ENCODE results near the gene HIVEP3.
A peak's percentile ranks its signal among the peaks of the same experiment; 100 is the strongest.

Gene HIVEP3

GRCh38 chr1:41802532-41803501, 115.9 kb downstream of the HIVEP3 start:
- DNase-seq (ENCODE audit: insufficient read length, low spot score) (no peak), FAIRE-seq (peak; percentile 94)
- no peak for TF ChIP-seq POLR2A (IDR thresholded peaks at IDR 0.05; ENCODE audit: low read depth, low read length)
- TF ChIP-seq SPI1 (IDR thresholded peaks at IDR 0.05; ENCODE audit: low read depth, low read length) = peak; percentile 32; the same call in 1 of the 2 replicates
- no peak for TF ChIP-seq TAF1 (IDR thresholded peaks at IDR 0.05; ENCODE audit: low read depth, low read length)
- no peak for TF ChIP-seq PAX5 (IDR thresholded peaks at IDR 0.05; ENCODE audit: insufficient read depth, low read length, severe bottlenecking)

- no peak for DNase-seq (ENCODE audit: insufficient read length, low spot score)
- TF ChIP-seq POLR2A (IDR thresholded peaks at IDR 0.05; ENCODE audit: low read depth, low read length) (no peak), SPI1 (IDR thresholded peaks at IDR 0.05; ENCODE audit: low read depth, low read length) (peak; percentile 55; the same call in 1 of the 2 replicates)
- peak; percentile 96 for FAIRE-seq
Observed at GRCh38 chr1:41800311-41800829, 118.4 kb downstream of the HIVEP3 start.

- DNase-seq (ENCODE audit: insufficient read length, low spot score) = no peak
- TF ChIP-seq SPI1 (IDR thresholded peaks at IDR 0.05; ENCODE audit: low read depth, low read length) (no peak), TAF1 (IDR thresholded peaks at IDR 0.05; ENCODE audit: low read depth, low read length) (no peak), POLR2AphosphoS5 (IDR thresholded peaks at IDR 0.05; ENCODE audit: low read depth, low read length) (no peak), POLR2A (IDR thresholded peaks at IDR 0.05; ENCODE audit: low read depth, low read length) (no peak), POU2F2 (IDR thresholded peaks at IDR 0.05; ENCODE audit: low read depth, low read length) (no peak), PAX5 (IDR thresholded peaks at IDR 0.05; ENCODE audit: insufficient read depth, low read length, severe bottlenecking) (no peak)
- peak; percentile 92 for FAIRE-seq
Observed at GRCh38 chr1:41799723-41800122, 119.0 kb downstream of the HIVEP3 start.

- FAIRE-seq = no peak
- DNase-seq (ENCODE audit: insufficient read length, low spot score) = no peak
- no peak for TF ChIP-seq TAF1 (IDR thresholded peaks at IDR 0.05; ENCODE audit: low read depth, low read length)
Observed at GRCh38 chr1:41799205-41799604, 119.5 kb downstream of the HIVEP3 start.

- FAIRE-seq (no peak), DNase-seq (ENCODE audit: insufficient read length, low spot score) (no peak)
- TF ChIP-seq POLR2A (IDR thresholded peaks at IDR 0.05; ENCODE audit: low read depth, low read length) (no peak), TAF1 (IDR thresholded peaks at IDR 0.05; ENCODE audit: low read depth, low read length) (no peak), POLR2AphosphoS5 (IDR thresholded peaks at IDR 0.05; ENCODE audit: low read depth, low read length) (no peak), POU2F2 (IDR thresholded peaks at IDR 0.05; ENCODE audit: low read depth, low read length) (no peak), PAX5 (IDR thresholded peaks at IDR 0.05; ENCODE audit: insufficient read depth, low read length, severe bottlenecking) (no peak), SPI1 (IDR thresholded peaks at IDR 0.05; ENCODE audit: low read depth, low read length) (no peak)
Observed at GRCh38 chr1:41795205-41795762, 123.4 kb downstream of the HIVEP3 start.

- TF ChIP-seq POLR2AphosphoS5 (IDR thresholded peaks at IDR 0.05; ENCODE audit: low read depth, low read length) (no peak), PAX5 (IDR thresholded peaks at IDR 0.05; ENCODE audit: insufficient read depth, low read length, severe bottlenecking) (no peak), POU2F2 (IDR thresholded peaks at IDR 0.05; ENCODE audit: low read depth, low read length) (no peak), POLR2A (IDR thresholded peaks at IDR 0.05; ENCODE audit: low read depth, low read length) (no peak), SPI1 (IDR thresholded peaks at IDR 0.05; ENCODE audit: low read depth, low read length) (no peak), TAF1 (IDR thresholded peaks at IDR 0.05; ENCODE audit: low read depth, low read length) (no peak)
- DNase-seq (ENCODE audit: insufficient read length, low spot score) = no peak
- no peak for FAIRE-seq
Observed at GRCh38 chr1:41794031-41794430, 124.7 kb downstream of the HIVEP3 start.

GRCh38 chr1:41792485-41792770, 126.3 kb downstream of the HIVEP3 start:
- FAIRE-seq = peak; percentile 67
- TF ChIP-seq TAF1 (IDR thresholded peaks at IDR 0.05; ENCODE audit: low read depth, low read length) (no peak), SPI1 (IDR thresholded peaks at IDR 0.05; ENCODE audit: low read depth, low read length) (no peak), POLR2A (IDR thresholded peaks at IDR 0.05; ENCODE audit: low read depth, low read length) (no peak), PAX5 (IDR thresholded peaks at IDR 0.05; ENCODE audit: insufficient read depth, low read length, severe bottlenecking) (no peak), POLR2AphosphoS5 (IDR thresholded peaks at IDR 0.05; ENCODE audit: low read depth, low read length) (no peak), POU2F2 (IDR thresholded peaks at IDR 0.05; ENCODE audit: low read depth, low read length) (no peak)
- no peak for DNase-seq (ENCODE audit: insufficient read length, low spot score)

- DNase-seq (ENCODE audit: insufficient read length, low spot score) = no peak
- TF ChIP-seq TAF1 (IDR thresholded peaks at IDR 0.05; ENCODE audit: low read depth, low read length) (no peak), POLR2A (IDR thresholded peaks at IDR 0.05; ENCODE audit: low read depth, low read length) (no peak), SPI1 (IDR thresholded peaks at IDR 0.05; ENCODE audit: low read depth, low read length) (no peak)
- peak; percentile 48 for FAIRE-seq
Observed at GRCh38 chr1:41791667-41792484, 126.8 kb downstream of the HIVEP3 start.

- no peak for DNase-seq (ENCODE audit: insufficient read length, low spot score)
- TF ChIP-seq POLR2AphosphoS5 (IDR thresholded peaks at IDR 0.05; ENCODE audit: low read depth, low read length) (no peak), TAF1 (IDR thresholded peaks at IDR 0.05; ENCODE audit: low read depth, low read length) (no peak), PAX5 (IDR thresholded peaks at IDR 0.05; ENCODE audit: insufficient read depth, low read length, severe bottlenecking) (no peak), POLR2A (IDR thresholded peaks at IDR 0.05; ENCODE audit: low read depth, low read length) (no peak), SPI1 (IDR thresholded peaks at IDR 0.05; ENCODE audit: low read depth, low read length) (no peak), POU2F2 (IDR thresholded peaks at IDR 0.05; ENCODE audit: low read depth, low read length) (no peak)
- no peak for FAIRE-seq
Observed at GRCh38 chr1:41790351-41790750, 128.4 kb downstream of the HIVEP3 start.

All from GM12891 (cell line).